Nephron progenitor cell (in vitro differentiated cells): ENCODE data around the gene DNAJC6.
A peak's percentile ranks its signal among the peaks of the same experiment; 100 is the strongest.

Source experiments
- DNase-seq: peaks from one replicate; pipeline ENCODE4 v3.0.0; 2021
- H3K27ac Mint-ChIP-seq: 2 replicates; pipeline ENCODE4 v1.8.0; 2021; ENCODE audit warnings: mild to moderate bottlenecking, moderate library complexity, mixed read lengths
- H3K27me3 Mint-ChIP-seq: 2 replicates; pipeline ENCODE4 v1.8.0; 2021; ENCODE audit warnings: mild to moderate bottlenecking, low read depth, mixed read lengths; ENCODE audit not compliant: poor library complexity
- H3K36me3 Mint-ChIP-seq: 2 replicates; pipeline ENCODE4 v1.8.0; 2021; ENCODE audit warnings: low read depth, mixed read lengths
- H3K4me1 Mint-ChIP-seq: 2 replicates; pipeline ENCODE4 v1.8.0; 2021; ENCODE audit warnings: mixed read lengths
- H3K4me3 Mint-ChIP-seq: 2 replicates; pipeline ENCODE4 v1.8.0; 2021; ENCODE audit warnings: mild to moderate bottlenecking, moderate library complexity, mixed read lengths
- H3K9me3 Mint-ChIP-seq: 2 replicates; pipeline ENCODE4 v1.8.0; 2021; ENCODE audit warnings: mild to moderate bottlenecking, moderate library complexity, mixed read lengths
- TF ChIP-seq, protein P1 (sequence below): fragments of 200-600 bp; sonication (generic); IDR thresholded peaks from 2 replicates; pipeline ENCODE4 v1.5.0; 2021; ENCODE audit warnings: antibody characterized with exemption

Gene DNAJC6

DNA sequence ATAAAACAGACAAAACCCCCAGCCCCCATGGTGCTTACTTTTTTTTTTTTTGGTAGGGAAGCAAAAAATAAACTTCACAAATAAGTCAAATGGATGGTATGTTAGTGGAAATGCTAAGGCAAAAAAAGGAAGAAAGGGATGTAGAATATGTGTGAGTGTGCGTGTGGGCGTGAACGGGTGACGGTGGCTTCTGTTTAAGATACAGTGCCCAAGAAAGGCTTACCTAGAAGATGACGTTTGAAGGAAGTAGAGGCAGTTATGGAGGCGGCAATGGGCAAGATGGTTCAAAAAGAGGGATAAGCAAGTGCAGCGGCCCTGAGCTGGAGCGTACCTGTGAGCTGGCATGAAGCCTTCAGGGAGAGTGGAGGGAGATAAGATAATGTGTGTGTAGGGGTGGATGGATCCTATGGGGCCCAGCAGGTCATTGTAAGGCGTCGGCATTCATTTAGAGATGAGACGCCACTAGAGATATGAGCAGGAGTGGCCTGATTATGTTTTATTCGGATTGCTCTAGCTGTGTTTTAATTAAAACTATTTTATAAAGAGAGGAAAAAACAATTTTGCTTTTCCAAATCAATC, 131.1 kb downstream of the DNAJC6 start:
- H3K4me3 Mint-ChIP-seq, result no peak overlapping the region
- peaks cover 29% of the 10 kb centered on the region for H3K36me3 Mint-ChIP-seq
- DNase-seq, result no peak
- H3K4me1 Mint-ChIP-seq, result no peaks in the 10 kb centered on the region
- H3K27me3 Mint-ChIP-seq, result no peaks in the 10 kb centered on the region
- peaks cover 10% of the 10 kb centered on the region for H3K9me3 Mint-ChIP-seq
- peak overlapping the region; percentile 23 for H3K27ac Mint-ChIP-seq
- TF ChIP-seq, protein P1, sequence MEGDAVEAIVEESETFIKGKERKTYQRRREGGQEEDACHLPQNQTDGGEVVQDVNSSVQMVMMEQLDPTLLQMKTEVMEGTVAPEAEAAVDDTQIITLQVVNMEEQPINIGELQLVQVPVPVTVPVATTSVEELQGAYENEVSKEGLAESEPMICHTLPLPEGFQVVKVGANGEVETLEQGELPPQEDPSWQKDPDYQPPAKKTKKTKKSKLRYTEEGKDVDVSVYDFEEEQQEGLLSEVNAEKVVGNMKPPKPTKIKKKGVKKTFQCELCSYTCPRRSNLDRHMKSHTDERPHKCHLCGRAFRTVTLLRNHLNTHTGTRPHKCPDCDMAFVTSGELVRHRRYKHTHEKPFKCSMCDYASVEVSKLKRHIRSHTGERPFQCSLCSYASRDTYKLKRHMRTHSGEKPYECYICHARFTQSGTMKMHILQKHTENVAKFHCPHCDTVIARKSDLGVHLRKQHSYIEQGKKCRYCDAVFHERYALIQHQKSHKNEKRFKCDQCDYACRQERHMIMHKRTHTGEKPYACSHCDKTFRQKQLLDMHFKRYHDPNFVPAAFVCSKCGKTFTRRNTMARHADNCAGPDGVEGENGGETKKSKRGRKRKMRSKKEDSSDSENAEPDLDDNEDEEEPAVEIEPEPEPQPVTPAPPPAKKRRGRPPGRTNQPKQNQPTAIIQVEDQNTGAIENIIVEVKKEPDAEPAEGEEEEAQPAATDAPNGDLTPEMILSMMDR, result no peak

DNA sequence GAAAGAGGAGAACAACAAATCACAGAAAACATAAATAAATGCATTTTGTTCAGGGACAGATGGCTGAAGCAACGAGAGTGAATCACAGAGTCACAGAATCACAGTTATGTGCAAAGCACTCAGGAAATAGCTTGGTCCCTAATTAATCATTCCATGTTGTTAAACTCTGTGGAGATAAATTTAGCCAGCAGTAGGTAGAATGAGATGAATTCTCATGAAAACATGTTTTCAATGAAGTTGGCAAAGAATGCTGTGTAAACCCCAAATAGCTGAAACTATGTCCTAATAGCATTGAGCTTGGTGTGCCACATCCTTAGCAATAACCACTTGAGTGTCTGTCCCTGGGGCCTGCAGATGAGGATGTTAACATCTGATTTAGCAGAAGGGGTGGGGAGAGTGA, 131.6 kb downstream of the DNAJC6 start:
- H3K9me3 Mint-ChIP-seq, result peaks cover 10% of the 10 kb centered on the region
- H3K4me1 Mint-ChIP-seq, result no peaks in the 10 kb centered on the region
- TF ChIP-seq, protein P1, result no peak
- no peak for DNase-seq
- H3K27ac Mint-ChIP-seq, result no peak overlapping the region
- no peak overlapping the region for H3K4me3 Mint-ChIP-seq
- peaks cover 25% of the 10 kb centered on the region for H3K36me3 Mint-ChIP-seq
- H3K27me3 Mint-ChIP-seq, result no peaks in the 10 kb centered on the region

DNA sequence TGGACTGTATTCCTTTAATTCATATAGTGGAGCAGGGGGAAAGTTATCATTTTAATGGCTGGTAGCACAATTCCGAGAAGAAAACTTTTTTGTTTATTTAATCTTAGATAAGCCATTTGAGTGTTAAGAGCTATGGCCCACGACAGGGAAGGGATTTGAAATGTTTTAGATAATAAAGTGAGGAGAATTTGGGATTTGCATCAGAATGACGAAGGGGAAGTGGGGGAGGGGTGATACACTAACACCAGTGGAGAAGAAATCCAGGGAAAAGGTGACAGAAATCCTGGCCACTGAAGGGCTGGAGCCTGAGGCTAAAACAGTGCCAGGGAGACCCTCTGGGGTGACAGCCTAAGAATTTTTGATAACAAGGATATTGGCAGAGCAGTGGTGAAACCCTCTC, 132.1 kb downstream of the DNAJC6 start:
- DNase-seq, result no peak
- no peak overlapping the region for H3K27ac Mint-ChIP-seq
- H3K9me3 Mint-ChIP-seq, result peaks cover 10% of the 10 kb centered on the region
- peaks cover 22% of the 10 kb centered on the region for H3K36me3 Mint-ChIP-seq
- no peaks in the 10 kb centered on the region for H3K4me1 Mint-ChIP-seq
- no peaks in the 10 kb centered on the region for H3K27me3 Mint-ChIP-seq
- H3K4me3 Mint-ChIP-seq, result no peak overlapping the region
- TF ChIP-seq, protein P1, result no peak

GRCh38 chr1:65442442-65442841, 133.1 kb downstream of the DNAJC6 start:
- no peak overlapping the region for H3K4me3 Mint-ChIP-seq
- TF ChIP-seq, protein P1, result no peak
- H3K27ac Mint-ChIP-seq, result no peak overlapping the region
- no peaks in the 10 kb centered on the region for H3K27me3 Mint-ChIP-seq
- peaks cover 10% of the 10 kb centered on the region for H3K9me3 Mint-ChIP-seq
- H3K4me1 Mint-ChIP-seq, result no peaks in the 10 kb centered on the region
- peaks cover 13% of the 10 kb centered on the region for H3K36me3 Mint-ChIP-seq
- no peak for DNase-seq

- TF ChIP-seq, protein P1, result no peak
- Mint-ChIP-seq H3K4me1 (no peaks in the 10 kb centered on the region), H3K4me3 (no peak overlapping the region), H3K27me3 (peaks cover 1% of the 10 kb centered on the region), H3K36me3 (peaks cover 10% of the 10 kb centered on the region), H3K27ac (no peak overlapping the region), H3K9me3 (peaks cover 10% of the 10 kb centered on the region)
- no peak for DNase-seq
Observed at GRCh38 chr1:65443647-65444046, 134.3 kb downstream of the DNAJC6 start.

DNA sequence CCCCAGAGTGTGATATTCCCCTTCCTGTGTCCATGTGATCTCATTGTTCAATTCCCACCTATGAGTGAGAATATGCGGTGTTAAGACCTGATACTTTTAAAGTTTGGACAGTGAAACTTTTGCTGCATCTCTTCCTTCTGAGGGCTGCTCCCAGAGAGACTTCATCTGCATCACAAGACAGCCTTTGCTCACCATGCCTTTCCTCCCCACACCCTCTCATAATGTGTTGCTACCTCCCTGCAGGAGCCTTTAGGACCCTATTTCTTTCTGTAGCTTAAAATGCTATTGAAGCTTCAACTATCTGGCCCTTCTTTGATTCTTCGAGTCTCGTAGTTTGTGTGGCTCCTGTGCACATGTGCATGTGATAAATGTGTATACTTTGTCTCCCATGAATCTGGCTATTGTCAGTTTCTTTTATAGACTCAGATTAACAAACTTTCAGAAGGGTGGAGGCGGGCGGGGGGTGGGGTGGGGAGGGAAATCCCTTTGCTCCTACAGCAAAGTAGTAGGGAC, 134.8 kb downstream of the DNAJC6 start:
- H3K4me3 Mint-ChIP-seq, result no peak overlapping the region
- H3K27me3 Mint-ChIP-seq, result peaks cover 3% of the 10 kb centered on the region
- peaks cover 8% of the 10 kb centered on the region for H3K36me3 Mint-ChIP-seq
- DNase-seq, result no peak
- no peak overlapping the region for H3K27ac Mint-ChIP-seq
- H3K9me3 Mint-ChIP-seq, result peaks cover 10% of the 10 kb centered on the region
- TF ChIP-seq, protein P1, result no peak
- no peaks in the 10 kb centered on the region for H3K4me1 Mint-ChIP-seq
